ENCODE results near the gene FBXO10. TPM values are rescaled to one million over a fixed set of nuclear protein-coding genes. Genes with fewer than 3 reads are reported as not detected.

The FBXO10 gene
- total and polyA plus RNA-seq, 10 of the 15 experiments (the other 5 are each of a cell fraction or from before 2014, with no cell fraction given) = 1.6 to 17.2 (median 9.6) TPM

DNA sequence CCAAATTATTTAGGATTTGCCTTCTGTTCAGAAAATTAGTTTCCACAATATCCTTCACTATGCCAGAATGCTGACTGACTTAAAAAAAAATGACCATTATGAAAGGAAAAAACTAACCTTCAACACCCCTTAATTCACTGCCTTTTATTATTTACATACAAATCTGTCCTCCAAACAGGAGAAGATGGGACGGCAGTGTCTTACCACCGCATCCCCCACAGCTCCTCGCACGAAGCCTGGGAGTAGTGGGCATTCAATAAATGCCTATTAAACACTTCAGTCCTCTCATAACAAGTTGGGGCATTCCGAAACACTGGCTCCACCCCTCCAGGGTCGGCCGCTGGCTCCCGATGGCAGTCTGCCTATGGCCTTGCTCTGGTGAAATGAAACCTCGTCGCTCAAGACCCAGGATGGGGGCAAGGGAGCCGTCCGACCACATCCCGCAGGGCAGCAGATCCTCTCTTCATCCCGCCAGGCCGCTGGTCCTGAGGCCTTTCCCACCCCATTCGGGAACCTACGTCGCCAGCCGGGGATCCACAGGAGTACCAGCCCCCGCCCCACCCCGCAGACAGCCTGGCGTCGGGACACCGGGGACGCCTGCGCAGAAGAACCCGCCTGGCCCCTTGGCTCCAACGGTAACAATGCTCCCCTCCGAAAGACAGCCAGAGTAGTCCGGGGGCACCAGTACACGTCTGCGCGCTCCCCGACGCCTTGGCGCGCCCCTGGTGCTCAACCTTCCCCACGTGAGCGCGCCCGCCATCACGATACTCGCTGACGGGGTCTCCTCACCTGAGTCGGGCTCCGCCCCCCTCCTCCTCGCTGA lies 111.5 kb downstream of the FBXO10 start (continued):
- TF ChIP-seq KLF5 (IDR thresholded peaks at IDR 0.05; ENCODE audit: partially characterized antibody) (no peak), RBBP5 (conservative IDR thresholded peaks at IDR 0.05) (0 out of 2 replicates have a peak, but pooled peaks have one; percentile 38), ZZZ3 (IDR thresholded peaks at IDR 0.05; ENCODE audit: control insufficient read depth, insufficient read length, low read depth) (no peak), SUPT20H (IDR thresholded peaks at IDR 0.05; ENCODE audit: borderline replicate concordance, control insufficient read depth, low read depth, low read length) (no peak), EZH2 (IDR thresholded peaks at IDR 0.05; ENCODE audit: borderline replicate concordance, control insufficient read depth, low read depth, low read length) (no peak), NR2C2 (IDR thresholded peaks at IDR 0.05; ENCODE audit: borderline replicate concordance, control insufficient read depth, insufficient read length, low read depth) (no peak), RAD51 (IDR thresholded peaks at IDR 0.05) (0 out of 2 replicates have a peak, but pooled peaks have one; percentile 40), USF1 (IDR thresholded peaks at IDR 0.05; ENCODE audit: borderline replicate concordance, extremely low read length, insufficient read depth, low read depth, low read length) (peak; percentile 60), MYB (IDR thresholded peaks at IDR 0.05; ENCODE audit: borderline replicate concordance, low read depth, low read length) (0 out of 2 replicates have a peak, but pooled peaks have one; percentile 28), POLR2AphosphoS2 (IDR thresholded peaks at IDR 0.05; ENCODE audit: low read depth, low read length) (peak; percentile 63; the same call in 1 of the 2 replicates), MTA3 (IDR thresholded peaks at IDR 0.05; ENCODE audit: borderline replicate concordance, low read length) (no peak), RFX5 (IDR thresholded peaks at IDR 0.05; ENCODE audit: low read depth, low read length) (no peak; the same call in 1 of the 2 replicates), ELK1 (IDR thresholded peaks at IDR 0.05; ENCODE audit: low read depth, low read length) (no peak), FOS (IDR thresholded peaks at IDR 0.05; ENCODE audit: borderline replicate concordance, extremely low read depth, insufficient read length) (no peak), DPF2 (IDR thresholded peaks at IDR 0.05) (peak; percentile 66), RUNX3 (IDR thresholded peaks at IDR 0.05; ENCODE audit: low read length) (peak; percentile 40)
- TF ChIP-seq, protein P1, sequence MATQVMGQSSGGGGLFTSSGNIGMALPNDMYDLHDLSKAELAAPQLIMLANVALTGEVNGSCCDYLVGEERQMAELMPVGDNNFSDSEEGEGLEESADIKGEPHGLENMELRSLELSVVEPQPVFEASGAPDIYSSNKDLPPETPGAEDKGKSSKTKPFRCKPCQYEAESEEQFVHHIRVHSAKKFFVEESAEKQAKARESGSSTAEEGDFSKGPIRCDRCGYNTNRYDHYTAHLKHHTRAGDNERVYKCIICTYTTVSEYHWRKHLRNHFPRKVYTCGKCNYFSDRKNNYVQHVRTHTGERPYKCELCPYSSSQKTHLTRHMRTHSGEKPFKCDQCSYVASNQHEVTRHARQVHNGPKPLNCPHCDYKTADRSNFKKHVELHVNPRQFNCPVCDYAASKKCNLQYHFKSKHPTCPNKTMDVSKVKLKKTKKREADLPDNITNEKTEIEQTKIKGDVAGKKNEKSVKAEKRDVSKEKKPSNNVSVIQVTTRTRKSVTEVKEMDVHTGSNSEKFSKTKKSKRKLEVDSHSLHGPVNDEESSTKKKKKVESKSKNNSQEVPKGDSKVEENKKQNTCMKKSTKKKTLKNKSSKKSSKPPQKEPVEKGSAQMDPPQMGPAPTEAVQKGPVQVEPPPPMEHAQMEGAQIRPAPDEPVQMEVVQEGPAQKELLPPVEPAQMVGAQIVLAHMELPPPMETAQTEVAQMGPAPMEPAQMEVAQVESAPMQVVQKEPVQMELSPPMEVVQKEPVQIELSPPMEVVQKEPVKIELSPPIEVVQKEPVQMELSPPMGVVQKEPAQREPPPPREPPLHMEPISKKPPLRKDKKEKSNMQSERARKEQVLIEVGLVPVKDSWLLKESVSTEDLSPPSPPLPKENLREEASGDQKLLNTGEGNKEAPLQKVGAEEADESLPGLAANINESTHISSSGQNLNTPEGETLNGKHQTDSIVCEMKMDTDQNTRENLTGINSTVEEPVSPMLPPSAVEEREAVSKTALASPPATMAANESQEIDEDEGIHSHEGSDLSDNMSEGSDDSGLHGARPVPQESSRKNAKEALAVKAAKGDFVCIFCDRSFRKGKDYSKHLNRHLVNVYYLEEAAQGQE (IDR thresholded peaks at IDR 0.05; ENCODE audit: low read depth, low read length) = no peak
- TF ChIP-seq, protein P2, sequence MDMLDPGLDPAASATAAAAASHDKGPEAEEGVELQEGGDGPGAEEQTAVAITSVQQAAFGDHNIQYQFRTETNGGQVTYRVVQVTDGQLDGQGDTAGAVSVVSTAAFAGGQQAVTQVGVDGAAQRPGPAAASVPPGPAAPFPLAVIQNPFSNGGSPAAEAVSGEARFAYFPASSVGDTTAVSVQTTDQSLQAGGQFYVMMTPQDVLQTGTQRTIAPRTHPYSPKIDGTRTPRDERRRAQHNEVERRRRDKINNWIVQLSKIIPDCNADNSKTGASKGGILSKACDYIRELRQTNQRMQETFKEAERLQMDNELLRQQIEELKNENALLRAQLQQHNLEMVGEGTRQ (IDR thresholded peaks at IDR 0.05; ENCODE audit: borderline replicate concordance, low read depth, low read length) = no peak; the same call in 1 of the 2 replicates
